Bronchial epithelial cell (primary cell): ENCODE data around the gene MTMR12. TPM values are rescaled to one million over a fixed set of nuclear protein-coding genes. Genes with fewer than 3 reads are reported as not detected.

ENCODE experiments used
- DNase-seq: peaks from one replicate; pipeline ENCODE4 v3.0.0-alpha.2; 2010; ENCODE audit warnings: low read depth
- FAIRE-seq: peaks from 2 replicates; lab custom pipeline; 2011; peaks lifted over from hg19 to GRCh38; lab: Jason Lieb, UNC
- H3K27me3 ChIP-seq: 2 replicates; pipeline ENCODE4 v1.5.1; 2011; ENCODE audit warnings: low read length; ENCODE audit not compliant: control insufficient read depth, insufficient read depth
- H3K36me3 ChIP-seq: 2 replicates; pipeline ENCODE4 v1.5.1; 2011; ENCODE audit warnings: low read length; ENCODE audit not compliant: control insufficient read depth, insufficient read depth
- H3K4me3 ChIP-seq: 2 replicates; pipeline ENCODE4 v1.5.1; 2011; ENCODE audit warnings: mild to moderate bottlenecking, low read depth, low read length, control low read depth
- total RNA-seq: library from RNA; depleted of rRNA; stranded (reverse); fragments of >200 nt; gene quantifications from 2 replicates; pipeline ENCODE4 v1.2.1, GENCODE V29; 2014
- TF ChIP-seq, protein P1 (sequence below): IDR thresholded peaks from 2 replicates; pipeline ENCODE4 v1.5.1; 2011; ENCODE audit warnings: mild to moderate bottlenecking, moderate library complexity, low read length, control low read depth, inconsistent platforms; ENCODE audit not compliant: insufficient read depth, severe bottlenecking

Gene MTMR12
- total RNA-seq, 1 donor from 2014 or later = 15.8 TPM

DNA sequence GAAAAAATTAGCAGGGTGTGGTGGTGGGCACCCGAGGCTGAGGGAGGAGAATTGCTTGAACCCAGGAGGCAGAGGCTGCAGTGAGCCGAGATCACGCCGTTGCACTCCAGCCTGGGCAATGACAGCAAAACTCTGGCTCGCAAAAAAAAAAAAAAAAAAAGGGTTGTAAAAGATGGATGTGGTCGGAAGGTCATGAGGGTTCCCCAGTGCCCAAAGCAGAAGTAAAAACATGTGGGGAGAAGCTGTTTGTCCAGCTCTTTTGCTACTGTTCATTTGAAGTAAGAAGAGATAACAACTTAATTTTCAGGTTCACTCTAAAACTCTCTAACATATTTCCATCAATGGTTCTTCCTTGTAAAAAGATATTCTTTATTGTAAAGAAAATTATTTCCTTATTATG, 81.5 kb downstream of the MTMR12 start:
- H3K36me3 ChIP-seq = peaks cover 7% of the 10 kb centered on the region
- TF ChIP-seq, protein P1, sequence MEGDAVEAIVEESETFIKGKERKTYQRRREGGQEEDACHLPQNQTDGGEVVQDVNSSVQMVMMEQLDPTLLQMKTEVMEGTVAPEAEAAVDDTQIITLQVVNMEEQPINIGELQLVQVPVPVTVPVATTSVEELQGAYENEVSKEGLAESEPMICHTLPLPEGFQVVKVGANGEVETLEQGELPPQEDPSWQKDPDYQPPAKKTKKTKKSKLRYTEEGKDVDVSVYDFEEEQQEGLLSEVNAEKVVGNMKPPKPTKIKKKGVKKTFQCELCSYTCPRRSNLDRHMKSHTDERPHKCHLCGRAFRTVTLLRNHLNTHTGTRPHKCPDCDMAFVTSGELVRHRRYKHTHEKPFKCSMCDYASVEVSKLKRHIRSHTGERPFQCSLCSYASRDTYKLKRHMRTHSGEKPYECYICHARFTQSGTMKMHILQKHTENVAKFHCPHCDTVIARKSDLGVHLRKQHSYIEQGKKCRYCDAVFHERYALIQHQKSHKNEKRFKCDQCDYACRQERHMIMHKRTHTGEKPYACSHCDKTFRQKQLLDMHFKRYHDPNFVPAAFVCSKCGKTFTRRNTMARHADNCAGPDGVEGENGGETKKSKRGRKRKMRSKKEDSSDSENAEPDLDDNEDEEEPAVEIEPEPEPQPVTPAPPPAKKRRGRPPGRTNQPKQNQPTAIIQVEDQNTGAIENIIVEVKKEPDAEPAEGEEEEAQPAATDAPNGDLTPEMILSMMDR = no peak
- DNase-seq (no peak), FAIRE-seq (no peak)
- H3K27me3 ChIP-seq = no peaks in the 10 kb centered on the region
- no peak overlapping the region for H3K4me3 ChIP-seq

DNA sequence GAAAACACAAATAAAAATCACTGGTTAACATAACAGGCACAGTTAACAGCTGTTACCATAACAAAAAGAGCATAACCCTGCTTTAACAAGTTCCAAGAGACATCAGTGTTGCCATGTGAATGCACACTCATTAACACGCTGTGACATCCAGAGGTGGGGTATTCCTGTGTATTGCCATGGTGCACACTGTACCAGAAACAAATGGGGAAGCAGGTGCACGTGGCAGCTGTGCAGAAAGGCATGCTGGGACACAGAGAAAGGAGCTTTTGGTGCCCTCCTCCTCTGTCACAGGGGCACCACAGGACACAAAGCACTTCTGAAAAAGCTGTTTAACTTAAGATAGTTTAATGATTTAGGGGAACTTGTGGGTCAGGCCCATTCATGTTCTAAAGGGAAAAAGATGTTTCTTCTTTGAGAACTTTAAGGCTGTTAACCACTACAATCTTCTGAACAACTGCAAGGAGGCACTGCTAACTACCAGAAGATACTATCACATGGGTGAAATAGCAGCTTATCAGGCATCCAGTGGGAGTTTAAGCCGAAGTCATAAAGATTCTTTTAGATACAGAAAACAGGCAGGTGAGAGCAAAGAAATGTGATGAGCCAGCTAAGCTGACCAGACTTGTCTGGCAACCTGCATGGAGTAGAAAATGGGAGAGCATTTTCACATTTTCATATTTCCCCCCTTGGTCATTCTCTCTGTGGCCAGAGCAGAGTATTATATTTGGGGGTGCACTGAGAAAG, 82.2 kb downstream of the MTMR12 start:
- no peak overlapping the region for H3K4me3 ChIP-seq
- no peak for FAIRE-seq
- H3K27me3 ChIP-seq = no peaks in the 10 kb centered on the region
- no peak for DNase-seq
- H3K36me3 ChIP-seq = peaks cover 7% of the 10 kb centered on the region
- TF ChIP-seq, protein P1 = no peak

DNA sequence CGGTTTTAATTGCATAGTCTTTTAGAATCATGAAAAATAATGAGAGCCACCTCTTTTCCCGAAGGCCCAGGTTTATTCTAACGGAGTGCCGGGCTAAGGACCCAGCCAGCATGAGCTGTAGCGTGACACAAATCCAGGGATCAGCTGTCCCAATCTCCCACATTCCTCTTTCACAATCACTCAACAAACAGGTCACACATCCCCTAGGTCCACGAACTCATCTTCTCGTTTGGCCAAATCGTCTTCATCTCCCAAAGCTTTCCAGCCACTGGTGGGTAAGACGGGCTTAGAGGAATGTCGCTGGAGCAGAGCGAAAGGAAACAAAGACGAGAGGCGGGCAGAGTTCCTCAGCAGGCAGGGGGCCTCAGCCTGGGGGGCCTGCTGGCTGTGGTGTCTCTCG, 83.2 kb downstream of the MTMR12 start:
- TF ChIP-seq, protein P1 = no peak
- DNase-seq (no peak), FAIRE-seq (no peak)
- Histone ChIP-seq H3K27me3 (no peaks in the 10 kb centered on the region), H3K4me3 (no peak overlapping the region), H3K36me3 (peaks cover 7% of the 10 kb centered on the region)

DNA sequence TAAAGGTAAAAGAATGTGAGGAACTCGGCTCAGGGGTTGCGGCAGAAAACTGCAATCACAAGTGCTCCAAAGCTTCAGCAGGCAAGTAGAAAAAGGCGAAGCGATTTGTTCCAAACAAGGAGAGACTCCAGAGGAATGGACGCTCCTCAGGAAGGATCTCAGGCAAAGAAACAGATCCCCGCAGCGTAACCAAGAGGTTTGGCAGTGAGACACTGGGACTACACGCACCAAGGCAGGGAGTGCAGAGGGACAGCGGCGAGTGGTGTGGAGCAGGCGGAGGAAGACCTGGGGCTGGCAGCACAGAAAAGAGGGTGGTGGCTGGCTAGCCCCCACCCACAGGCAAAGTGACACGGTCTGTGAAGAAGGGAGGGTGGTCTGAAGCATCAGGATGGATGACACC, 83.9 kb downstream of the MTMR12 start:
- DNase-seq (no peak), FAIRE-seq (no peak)
- peaks cover 7% of the 10 kb centered on the region for H3K36me3 ChIP-seq
- H3K27me3 ChIP-seq = no peaks in the 10 kb centered on the region
- TF ChIP-seq, protein P1 = no peak
- no peak overlapping the region for H3K4me3 ChIP-seq

DNA sequence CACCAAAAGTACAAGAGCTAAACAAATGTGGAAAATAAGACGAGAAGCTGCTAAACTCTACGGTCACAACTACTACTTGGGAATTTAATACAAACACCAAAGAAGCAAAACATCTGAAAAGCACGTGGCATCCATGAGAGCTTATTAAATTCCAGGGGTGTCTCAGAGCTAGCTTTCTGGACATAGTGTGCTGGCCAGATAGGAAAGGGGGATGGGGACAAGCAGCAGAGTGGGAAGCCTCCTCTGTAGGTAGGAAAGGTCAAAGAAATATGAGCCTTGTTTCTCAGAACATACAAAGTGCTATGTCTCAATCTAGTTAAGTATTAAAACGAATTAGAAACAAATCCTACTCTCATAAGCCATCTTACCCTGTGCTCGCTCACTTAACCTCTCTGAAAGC, 87.3 kb downstream of the MTMR12 start:
- no peak for FAIRE-seq
- no peak for DNase-seq
- Histone ChIP-seq H3K27me3 (no peaks in the 10 kb centered on the region), H3K4me3 (no peak overlapping the region), H3K36me3 (peaks cover 4% of the 10 kb centered on the region)
- TF ChIP-seq, protein P1 = no peak
